GM19372 (cell line): ENCODE measurements around the gene GTF2I.
"Not testable (repeated sequence)": the region's sequence is repeated elsewhere in the genome, so short reads cannot be mapped to it uniquely, and the experiment has no call there.

Experiments used
- ATAC-seq: cut with Tn5 transposase; IDR thresholded peaks from one replicate; pipeline ENCODE4 v1.9.1; 2021; ENCODE audit warnings: mild to moderate bottlenecking, low read depth, moderate library complexity; ENCODE audit not compliant: unreplicated experiment

GTF2I gene

GRCh38 chr7:74655768-74656440, 1.6 kb upstream of the GTF2I start:
- no peak for ATAC-seq

- no peak for ATAC-seq
Measured at GRCh38 chr7:74656441-74656836, 1.1 kb upstream of the GTF2I start.

DNA sequence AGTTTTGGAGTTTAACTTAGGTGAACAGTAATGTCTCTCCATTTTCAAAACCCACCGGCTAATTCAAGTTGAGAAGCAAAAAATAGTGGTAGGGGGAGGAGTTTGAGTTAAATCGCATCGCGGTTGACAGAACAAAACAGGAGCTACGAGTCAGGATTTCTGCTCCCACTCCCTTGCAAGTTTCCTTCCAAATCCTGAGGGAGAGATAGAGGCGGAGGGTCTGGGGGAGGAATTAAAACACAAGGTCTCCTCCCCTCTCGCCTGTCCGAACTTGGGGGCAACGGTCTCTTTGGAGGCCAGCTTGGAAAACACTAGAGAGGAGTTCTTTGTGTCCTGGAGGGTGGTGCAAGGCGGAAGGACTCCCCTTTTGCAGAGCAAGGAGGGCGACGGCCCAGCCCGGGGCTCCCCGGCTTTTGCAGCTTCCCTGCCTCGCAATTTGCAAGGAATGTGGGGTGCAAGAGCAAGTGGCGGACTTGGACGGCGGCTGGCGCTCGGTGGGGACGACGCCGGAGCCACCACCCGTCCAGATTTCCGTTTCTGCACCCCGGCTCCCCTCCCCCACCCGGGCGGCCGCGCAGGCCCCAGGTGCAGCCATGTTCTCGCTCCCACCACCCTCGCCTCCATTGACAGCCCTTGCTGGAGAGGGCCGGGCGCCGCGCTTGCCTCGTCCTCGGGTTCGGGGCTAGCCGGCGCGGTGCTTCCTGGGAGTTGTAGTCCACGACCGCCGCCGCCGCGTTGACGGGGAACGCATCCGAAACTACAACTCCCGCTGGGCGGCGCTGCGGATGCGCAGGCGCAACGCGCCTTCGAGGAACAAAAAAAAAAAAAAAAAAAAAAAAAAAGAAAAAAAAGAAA, 454 bp upstream of the GTF2I start:
- ATAC-seq = peak; percentile 65

- ATAC-seq = peak; percentile 63
Measured at GRCh38 chr7:74658178-74659004, 873 bp downstream of the GTF2I start.

GRCh38 chr7:74660202-74660601, 2.7 kb downstream of the GTF2I start:
- not testable (repeated sequence) for ATAC-seq

GRCh38 chr7:74661836-74662794, 4.6 kb downstream of the GTF2I start:
- not testable (repeated sequence) for ATAC-seq

GRCh38 chr7:74665296-74665938, 7.9 kb downstream of the GTF2I start:
- no peak for ATAC-seq

DNA sequence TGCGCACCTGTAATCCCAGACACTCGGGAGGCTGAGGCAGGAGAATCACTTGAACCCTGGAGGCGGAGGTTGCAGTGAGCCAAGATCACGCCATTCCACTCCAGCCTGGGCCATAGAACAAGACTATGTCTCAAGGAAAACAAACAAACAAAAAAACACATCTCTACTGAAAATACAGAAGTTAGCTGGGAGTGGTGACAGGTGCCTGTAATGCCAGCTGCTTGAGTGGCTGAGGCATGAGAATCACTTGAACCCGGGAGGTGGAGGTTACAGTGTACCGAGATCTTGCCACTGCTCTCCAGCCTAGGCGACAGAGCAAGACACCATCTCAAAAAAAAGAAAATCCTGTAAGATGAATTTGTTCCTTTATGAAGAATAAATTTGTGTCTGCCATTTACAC, 9.5 kb downstream of the GTF2I start:
- ATAC-seq = not testable (repeated sequence)

DNA sequence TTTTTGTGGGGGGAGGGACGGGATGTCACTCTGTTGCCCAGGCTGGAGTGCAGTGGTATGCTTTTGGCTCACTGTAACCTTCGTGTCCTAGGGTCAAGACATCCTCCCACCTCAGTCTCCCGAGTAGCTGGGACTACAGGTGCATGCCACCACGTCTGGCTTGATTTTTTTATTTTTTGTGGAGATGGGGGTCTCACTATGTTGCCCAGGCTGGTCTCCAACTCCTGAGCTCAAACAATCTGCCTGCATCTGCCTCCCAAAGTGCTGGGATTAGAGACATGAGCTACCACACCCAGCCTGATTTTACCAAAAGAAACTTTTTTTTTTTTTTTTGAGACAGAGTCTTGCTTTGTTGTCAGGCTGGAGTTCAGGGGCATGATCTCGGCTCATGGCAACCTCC, 10.0 kb downstream of the GTF2I start:
- ATAC-seq = not testable (repeated sequence)

DNA sequence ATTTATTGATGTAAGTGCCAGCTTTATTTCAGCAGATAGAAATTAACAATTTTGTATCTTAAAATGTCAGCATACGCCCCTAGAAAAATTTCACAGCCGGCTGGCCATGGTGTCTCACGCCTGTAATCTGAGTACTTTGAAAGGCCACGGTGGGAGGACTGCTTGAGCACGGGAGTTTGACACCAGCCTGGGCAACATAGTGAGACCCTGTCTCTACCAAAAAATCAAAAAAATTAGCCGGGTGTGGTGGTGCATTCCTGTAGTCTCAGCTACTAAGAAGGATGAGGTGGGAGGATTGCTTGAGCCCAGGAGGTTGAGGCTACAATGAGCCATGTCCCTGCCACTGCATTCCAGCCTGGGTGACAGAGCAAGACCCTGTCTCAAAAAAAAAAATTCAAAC, 14.1 kb downstream of the GTF2I start:
- no peak for ATAC-seq

- no peak for ATAC-seq
Measured at GRCh38 chr7:74672343-74672915, 14.9 kb downstream of the GTF2I start.

DNA sequence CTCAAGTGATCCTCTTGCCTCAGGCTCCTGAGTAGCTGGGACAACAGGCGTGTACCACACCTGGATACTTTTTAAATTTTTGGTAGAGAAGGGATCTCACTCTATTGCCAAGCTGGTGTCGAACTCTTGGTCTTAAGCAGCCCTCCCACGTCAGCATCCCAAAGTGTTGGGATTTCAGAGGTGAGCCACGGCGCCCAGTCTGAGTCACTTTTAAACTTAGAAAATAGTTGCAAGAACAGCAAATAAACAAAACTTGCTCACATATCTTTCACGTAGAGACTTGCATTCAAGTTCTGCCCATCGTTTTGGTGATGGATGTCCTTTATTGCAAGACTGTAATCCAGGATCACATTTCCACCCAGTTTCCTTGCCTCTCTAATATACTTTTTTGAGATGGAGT, 16.6 kb downstream of the GTF2I start:
- ATAC-seq = no peak

GRCh38 chr7:74682829-74683228, 25.3 kb downstream of the GTF2I start:
- ATAC-seq = no peak

GRCh38 chr7:74683799-74684198, 26.3 kb downstream of the GTF2I start:
- no peak for ATAC-seq

- no peak for ATAC-seq
Measured at GRCh38 chr7:74684473-74684872, 27.0 kb downstream of the GTF2I start.

- no peak for ATAC-seq
Measured at GRCh38 chr7:74684921-74685320, 27.4 kb downstream of the GTF2I start.

GRCh38 chr7:74690474-74690873, 33.0 kb downstream of the GTF2I start:
- no peak for ATAC-seq

- not testable (repeated sequence) for ATAC-seq
Measured at GRCh38 chr7:74704419-74704818, 46.9 kb downstream of the GTF2I start.

DNA sequence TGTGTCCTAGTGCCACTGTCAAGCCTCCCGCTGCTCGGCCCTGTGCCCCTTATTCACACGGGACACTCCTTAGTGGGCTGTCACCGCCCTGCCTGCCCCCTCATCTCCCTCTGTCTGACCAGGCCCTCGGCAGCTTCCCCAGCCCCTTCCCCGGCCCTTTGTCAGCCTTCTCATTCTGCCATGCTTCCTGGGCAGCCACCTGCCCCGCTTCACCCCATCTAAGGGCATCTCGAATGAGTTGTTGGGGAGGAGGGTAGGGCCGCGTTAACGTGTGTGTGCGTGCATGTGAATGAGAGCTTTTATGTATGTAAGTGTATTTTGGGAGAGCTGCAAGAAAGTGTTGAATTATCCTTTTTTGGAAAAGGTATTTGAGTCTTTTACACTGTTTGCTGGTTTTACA, 49.7 kb downstream of the GTF2I start:
- no peak for ATAC-seq
